T-helper 2 cell (primary cell): ENCODE measurements around the gene IRS1.
"Not testable (repeated sequence)": the region's sequence is repeated elsewhere in the genome, so short reads cannot be mapped to it uniquely, and the experiment has no call there.

ENCODE experiments used
- DNase-seq, 5 experiments: peaks; one replicate each; pipeline versions ENCODE4 v3.0.0 to v3.0.0-alpha.2; 2012 to 2022
- total RNA-seq, 2 donors: gene quantifications; one replicate each; lab custom pipeline; 2026; lab: John Stamatoyannopoulos, UW

Gene IRS1, protein sequence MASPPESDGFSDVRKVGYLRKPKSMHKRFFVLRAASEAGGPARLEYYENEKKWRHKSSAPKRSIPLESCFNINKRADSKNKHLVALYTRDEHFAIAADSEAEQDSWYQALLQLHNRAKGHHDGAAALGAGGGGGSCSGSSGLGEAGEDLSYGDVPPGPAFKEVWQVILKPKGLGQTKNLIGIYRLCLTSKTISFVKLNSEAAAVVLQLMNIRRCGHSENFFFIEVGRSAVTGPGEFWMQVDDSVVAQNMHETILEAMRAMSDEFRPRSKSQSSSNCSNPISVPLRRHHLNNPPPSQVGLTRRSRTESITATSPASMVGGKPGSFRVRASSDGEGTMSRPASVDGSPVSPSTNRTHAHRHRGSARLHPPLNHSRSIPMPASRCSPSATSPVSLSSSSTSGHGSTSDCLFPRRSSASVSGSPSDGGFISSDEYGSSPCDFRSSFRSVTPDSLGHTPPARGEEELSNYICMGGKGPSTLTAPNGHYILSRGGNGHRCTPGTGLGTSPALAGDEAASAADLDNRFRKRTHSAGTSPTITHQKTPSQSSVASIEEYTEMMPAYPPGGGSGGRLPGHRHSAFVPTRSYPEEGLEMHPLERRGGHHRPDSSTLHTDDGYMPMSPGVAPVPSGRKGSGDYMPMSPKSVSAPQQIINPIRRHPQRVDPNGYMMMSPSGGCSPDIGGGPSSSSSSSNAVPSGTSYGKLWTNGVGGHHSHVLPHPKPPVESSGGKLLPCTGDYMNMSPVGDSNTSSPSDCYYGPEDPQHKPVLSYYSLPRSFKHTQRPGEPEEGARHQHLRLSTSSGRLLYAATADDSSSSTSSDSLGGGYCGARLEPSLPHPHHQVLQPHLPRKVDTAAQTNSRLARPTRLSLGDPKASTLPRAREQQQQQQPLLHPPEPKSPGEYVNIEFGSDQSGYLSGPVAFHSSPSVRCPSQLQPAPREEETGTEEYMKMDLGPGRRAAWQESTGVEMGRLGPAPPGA (N-terminal part only)
- 2.0 to 5.0 reads per million in 2 donors for total RNA-seq

DNA sequence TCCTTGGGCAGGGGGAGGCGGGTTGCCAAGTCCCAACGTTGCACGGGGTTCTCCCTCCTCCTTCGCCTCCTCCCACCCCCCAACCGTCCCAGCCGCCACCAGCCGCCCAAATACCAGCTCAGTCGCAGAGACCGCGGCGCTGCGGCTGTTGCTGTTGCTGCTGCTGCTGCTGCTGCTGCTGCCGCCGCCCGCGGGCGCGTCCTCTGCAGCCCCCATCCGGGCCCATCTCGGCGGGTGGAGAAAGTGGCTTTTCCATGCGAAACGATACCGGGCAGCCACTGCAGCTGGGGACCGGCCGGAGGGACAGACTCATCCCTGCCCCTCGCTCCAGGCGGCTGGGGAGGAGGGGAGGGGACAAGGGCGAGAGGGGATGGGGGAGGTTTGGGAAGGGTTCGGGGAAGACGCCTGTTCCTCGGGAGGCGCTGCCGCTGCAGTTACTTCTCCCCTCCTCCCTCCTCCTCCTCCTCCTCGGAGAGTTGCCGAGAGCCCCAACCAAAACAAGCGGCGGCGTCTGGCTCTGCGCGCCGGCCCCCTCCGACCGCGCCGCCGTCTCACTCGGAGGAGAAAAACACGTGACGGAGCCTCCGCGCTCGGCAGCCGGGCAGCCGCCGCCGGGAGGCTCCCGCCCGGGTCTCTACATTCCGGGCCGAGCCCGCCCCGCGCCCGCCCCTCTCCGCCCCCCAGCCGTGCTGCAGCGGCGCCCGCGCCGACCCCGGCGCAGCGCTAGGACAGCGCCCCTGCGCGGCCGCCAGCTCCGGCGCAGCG, at the start of gene IRS1:
Gene IRS1 (minus strand): TSS at position 610 of the 765 bp plus-strand sequence. CDS start 1,082 bp downstream, outside the sequence.
- peak in 4 of 5 experiments; percentile 31 to 78 (median 40) for DNase-seq

DNA sequence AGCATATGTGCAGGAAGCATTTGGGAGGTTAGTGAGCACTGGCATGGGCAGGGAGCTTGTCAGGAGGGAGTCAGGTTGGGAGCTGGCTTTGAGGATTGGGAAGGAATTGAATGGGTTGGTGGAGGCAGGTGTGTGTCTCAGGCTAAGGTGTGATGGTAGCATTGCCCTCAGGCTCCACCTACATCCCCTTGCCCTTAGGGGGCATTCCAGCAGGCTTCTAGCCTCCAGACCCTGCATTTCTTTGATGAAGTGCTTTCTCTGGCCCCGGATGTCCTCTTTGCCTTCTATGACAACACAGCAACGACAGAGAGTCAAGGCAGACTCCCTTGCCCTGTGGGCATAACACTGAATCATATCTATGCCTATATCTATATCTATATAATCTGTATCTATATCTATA, 49.7 kb upstream of the IRS1 start:
- DNase-seq, result no peak

DNA sequence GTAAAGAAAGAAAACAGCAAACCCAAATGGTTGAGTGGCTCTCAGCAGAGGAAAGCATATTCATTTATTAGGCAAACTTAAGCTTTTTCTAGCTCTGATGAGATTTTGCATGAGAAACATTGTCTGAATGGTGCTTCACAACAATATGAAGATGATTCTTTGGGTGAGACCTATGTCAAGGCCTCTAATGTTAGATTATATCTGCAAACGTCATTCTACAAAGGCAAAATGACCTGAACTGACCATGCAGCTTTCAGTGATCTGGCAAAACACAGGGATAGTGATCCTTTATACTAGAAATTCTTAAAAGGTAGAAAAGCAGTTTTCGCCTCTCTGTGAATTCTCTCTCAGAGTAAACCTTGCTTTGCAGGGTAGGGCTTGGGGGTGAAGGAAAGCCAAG, 47.9 kb upstream of the IRS1 start:
- no peak for DNase-seq

DNA sequence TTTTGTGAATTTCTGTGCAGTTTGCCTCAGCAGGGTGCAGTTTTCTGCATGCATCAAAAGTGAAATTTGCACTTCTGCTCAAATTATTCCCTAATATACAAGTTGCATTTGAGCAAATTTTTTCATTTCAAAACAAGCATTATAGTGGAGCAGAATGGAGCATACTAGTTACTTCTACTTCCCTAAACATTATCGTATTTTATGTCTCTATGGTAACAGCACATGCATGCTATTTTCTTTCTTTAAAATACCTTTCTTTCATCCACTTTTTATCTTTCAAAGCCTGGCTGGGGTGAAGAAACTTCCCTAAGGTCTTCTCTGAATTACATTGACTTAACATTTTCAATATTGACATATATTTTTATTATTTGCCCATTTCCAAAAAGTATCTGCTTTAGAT, 47.5 kb upstream of the IRS1 start:
- DNase-seq, result no peak

DNA sequence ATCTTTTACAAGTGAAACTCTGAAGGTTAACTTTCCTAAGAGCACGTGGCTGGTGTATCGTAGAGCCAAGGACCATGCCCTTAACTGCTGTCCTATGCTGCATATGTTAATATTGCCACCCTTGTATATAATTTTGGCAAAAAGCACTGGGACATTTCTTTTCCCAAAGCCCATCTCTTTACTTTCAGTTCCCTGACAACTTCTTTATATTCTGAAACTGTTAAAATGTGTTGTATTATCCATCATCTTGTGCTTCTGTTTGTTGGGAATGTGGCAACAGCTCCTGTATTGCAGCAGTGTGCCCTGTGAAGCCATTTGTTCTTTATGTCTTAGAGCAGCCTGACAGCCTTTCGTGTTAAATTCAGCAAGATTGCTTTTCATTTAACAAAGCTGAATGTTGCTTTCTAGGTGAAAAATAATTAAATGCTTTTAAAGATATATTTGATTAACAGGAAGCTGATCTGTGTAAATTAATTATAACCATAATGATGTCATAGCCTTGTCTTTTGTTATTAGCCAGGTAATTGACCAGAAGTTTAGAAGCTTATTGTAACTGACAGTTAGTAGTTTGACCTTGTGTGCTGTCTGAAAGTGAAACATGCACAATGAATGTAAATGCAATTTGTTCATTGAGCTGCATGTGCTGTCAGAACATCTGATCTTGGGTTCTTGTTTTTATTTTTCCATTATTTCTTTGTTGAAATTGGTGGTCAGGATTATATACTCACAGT, 45.9 kb upstream of the IRS1 start:
- no peak for DNase-seq

DNA sequence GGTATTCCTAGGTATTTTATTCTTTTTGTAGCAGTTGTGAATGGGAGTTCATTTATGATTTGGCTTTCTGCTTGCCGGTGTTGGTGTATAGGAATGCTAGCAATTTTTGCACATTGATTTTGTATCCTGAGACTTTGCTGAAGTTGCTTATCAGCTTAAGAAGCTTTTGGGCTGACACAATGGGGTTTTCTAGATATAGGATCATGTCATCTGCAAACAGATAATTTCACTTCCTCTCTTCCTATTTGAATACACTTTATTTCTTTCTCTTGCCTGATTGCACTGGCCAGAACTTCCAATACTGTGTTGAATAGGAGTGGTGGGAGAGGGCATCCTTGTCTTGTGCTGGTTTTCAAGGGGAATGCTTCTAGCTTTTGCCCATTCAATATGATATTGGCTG, 43.4 kb upstream of the IRS1 start:
- not testable (repeated sequence) for DNase-seq

DNA sequence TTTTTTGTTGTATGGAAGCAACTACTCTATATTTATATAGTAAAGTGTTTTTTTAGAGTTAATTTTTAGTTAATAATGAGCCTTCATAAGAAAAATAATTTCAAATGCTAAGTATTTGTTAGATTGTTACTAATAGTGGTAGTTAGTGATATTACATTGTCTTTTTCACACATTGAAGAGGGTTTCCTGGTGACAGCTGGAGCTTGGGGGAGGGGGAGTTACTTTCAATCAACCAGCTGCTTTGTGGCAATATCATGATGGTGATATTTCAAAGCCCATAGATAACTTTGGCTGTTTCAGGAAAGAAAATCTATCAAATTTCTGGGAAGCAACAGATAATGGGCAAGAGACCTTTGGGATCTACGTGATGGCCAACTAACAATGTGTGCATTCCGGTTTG, 40.3 kb upstream of the IRS1 start:
- peak in 1 of 5 experiments; percentile 59 for DNase-seq

DNA sequence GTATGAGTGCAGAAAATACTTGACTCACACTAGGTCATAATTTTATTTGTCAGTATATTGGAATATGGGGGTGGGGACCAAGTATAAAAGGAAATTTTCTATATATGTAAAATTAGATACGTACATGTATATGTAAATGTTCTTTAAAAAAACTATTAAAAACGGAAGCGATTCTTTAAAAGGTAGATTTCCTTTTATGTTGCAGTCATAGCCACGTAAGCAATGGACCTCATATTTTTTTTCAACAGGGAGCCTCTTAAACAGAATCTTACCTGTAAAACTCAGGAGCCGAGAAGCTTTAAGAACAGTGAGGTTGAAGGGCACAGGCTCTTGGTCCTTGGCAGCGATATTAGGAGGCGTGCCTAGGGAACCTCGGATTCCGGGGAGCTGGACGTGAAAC, 39.5 kb upstream of the IRS1 start:
- no peak for DNase-seq

DNA sequence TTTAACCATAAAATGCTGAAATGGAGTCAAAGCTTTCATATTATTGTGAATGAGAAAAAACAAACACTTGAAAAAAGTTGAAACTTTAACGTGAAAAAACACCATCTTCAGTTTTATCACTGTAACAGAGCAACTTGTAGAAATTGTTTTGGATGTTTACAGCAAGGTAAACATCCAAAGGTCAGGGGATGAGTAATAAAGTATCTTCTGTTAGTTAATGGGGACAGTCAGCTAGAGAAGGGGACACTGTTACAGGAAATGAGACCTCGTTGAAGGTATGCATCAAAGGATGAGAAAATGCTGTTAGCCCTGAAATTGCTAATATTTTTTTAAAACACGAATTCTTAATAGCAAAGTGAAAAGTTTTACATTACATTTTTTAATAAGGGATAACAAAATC, 39.1 kb upstream of the IRS1 start:
- peak in 1 of 5 experiments; percentile 31 for DNase-seq

DNA sequence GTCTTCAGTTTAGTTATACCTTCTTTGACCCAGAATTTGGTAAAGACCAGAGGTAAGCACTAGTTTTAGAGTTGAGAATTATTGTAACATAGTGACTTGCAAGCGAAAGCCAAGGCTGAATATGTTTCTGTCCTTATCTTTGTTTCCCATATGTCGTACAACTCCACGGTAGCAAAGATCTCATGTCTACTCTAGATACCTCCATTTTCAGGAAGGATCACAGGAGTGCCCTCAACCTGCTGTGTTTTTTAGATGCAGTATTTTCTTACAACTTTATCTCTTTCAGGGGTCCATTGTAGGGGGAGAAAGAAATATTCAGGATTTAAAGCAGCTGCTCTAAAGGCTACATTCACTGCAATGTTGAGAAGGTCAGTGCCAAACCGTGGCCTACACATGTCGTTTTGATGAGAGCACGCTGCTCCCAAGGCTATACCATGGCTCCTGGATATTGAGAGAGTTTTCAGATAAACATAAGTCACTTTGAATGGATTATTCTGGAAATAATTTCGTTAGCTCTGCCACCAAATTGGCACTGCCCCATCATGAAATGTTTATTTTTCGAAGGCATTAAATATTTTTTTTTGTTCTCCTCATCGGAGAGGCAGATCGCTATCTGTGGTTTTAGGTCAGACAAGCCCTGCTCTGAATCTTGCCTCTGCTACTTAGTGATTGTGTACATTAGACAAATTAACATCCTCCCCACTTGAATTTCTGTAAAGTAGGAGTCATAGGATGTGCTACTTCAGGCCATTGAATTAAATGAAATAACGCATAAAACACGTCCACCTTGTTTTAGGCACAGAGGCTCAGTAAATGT, 38.4 kb upstream of the IRS1 start:
- DNase-seq, result peak in 1 of 5 experiments; percentile 87

DNA sequence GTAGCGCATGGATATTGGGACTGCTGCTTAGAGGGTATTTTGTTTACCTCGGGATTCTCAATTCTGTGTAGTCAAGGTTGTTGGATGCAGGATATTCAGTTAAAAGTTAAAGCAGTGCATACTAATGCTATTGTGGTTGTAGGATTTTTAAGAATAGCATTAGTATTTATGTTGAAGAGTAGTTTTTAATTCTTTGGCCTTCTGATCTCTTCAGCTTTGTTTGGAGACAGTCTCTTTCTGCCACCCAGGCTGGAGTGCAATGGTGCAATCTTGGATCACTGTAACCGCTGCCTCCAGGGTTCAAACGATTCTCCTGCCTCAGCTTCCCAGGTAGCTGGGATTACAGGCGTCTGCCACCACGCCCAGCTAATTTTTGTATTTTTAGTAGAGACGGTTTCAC, 37.7 kb upstream of the IRS1 start:
- DNase-seq, result no peak

DNA sequence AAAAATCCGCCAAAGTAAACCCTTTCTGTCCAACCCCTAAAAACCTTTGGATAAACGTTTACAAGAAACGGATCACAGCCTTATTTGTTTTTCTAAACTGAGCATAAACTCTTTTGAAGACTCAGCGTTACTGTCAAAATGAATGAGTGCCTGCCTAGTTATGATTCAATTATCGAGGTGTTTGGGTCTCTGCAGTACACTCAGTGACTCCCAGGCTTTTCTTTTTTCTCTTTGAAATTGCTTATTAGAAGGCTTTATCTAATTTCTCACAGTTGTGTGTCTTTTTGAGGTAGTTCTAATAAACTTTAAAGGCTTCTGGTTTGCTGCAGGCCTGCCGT, 36.9 kb upstream of the IRS1 start:
- DNase-seq, result no peak

DNA sequence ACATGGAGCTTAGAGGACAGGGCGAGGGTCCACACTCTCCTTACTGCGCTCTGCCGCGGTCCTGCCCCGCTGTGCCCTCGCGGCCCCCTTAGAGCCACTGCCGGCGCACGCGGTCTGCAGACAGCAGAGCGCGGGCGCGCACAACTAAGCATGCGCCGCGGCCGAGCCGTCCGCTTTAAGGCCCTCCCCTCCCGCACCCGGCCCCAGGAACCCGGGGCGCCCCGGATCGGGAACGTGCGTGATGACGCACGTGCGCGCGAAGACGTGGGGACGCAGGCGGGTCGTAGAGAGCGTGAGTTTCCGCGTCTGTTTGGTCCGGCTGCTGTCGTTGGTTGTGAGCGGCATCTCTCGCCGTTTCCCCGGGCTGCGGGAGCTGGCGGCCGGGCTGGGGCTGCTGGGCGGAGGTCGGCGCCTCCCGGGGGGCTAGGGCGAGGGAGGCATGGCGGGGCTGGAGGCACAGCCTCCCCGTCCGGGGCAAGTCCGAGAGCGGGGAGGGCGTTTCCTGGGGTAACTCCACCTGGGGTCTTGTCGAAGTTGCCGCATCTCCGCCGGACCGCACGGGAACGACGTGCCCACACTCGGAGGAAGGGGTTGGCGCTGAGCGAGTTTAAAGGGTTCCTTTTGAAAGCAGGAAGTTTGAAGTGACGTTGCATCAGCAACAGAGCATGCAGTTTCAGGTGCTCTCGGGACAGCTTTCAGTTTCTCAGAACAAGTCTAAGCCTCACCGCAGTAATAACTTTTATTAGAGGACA, 36.4 kb upstream of the IRS1 start, which contains the start of gene RHBDD1:
Gene RHBDD1 (plus strand): TSS at position 259 of the 752 bp plus-strand sequence. CDS start 28,640 bp downstream, outside the sequence.
- peak; percentile 84 to 99 (median 90) for DNase-seq

DNA sequence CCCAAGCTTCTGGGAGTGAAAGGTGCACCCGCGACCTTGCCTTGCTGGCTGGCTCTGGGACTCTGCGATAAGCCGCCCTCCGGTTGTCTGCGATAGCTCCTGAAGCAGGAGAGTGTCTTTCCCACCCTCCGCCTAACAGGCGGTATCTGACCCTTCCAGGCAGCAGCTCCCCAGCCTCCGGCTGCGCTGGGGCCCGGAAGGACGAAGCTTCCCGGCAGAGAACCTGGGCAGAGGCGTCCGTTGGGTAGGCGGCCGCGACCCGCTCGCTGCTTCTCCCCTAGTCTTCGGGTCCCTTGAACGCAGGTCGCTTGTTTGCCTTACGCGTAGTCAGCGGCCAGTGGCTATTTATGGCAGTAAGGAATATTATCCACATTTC, 35.8 kb upstream of the IRS1 start:
- peak in 1 of 5 experiments; percentile 13 for DNase-seq

DNA sequence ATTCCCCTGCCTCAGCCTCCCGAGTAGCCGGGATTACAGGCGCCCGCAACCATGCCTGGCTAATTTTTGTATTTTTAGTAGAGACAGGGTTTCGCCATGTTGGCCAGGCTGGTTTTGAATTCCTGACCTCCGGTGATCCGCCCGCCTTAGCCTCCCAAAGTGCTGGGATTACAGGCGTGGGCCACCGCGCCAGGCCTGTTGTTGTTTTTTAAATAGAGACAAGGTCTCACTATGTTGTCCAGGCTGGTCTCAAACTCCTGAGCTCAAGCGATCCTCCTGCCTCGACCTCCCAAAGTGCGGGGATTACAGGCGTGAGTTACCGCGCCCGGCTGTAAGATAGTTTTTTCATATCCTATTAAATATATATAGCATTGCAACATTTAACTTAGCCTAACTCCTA, 35.3 kb upstream of the IRS1 start:
- not testable (repeated sequence) for DNase-seq

DNA sequence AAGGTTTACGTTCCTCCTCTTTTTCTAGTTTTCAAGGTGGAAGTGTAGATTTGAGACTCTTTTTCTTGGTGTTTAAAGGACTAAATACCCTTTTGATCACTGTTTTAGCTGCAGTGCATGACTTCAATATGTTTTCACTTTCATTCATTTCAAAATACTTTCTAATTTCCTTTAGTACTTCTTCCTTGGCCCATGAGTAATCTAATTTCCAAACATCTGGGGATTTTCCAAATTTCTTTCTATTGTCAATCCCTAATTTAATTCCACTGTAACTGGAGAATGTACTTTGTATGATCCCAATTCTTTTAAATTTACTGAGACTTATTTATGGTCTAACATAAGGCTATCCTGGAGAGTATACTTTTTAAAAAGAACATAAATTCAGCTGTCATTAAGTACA, 32.4 kb upstream of the IRS1 start:
- DNase-seq, result no peak

DNA sequence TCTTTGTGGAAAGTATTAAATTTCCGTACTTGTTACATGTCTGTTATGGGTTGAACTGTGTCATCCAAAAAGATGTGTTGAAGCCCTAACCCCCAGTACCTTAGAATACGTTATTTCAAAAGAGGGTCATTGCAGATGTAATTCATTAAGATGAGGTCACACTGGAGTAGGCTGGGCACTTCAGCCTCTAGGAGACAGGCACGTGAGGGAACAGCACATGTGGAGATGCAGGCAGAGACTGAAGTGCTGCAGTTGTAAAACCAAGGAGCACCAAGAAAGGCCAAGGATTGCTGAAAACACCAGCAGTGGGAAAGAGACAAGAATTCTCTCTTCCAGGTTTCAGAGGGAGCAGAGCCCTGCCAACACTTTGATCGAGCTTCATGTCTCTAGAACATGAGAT, 31.6 kb upstream of the IRS1 start:
- DNase-seq, result no peak

DNA sequence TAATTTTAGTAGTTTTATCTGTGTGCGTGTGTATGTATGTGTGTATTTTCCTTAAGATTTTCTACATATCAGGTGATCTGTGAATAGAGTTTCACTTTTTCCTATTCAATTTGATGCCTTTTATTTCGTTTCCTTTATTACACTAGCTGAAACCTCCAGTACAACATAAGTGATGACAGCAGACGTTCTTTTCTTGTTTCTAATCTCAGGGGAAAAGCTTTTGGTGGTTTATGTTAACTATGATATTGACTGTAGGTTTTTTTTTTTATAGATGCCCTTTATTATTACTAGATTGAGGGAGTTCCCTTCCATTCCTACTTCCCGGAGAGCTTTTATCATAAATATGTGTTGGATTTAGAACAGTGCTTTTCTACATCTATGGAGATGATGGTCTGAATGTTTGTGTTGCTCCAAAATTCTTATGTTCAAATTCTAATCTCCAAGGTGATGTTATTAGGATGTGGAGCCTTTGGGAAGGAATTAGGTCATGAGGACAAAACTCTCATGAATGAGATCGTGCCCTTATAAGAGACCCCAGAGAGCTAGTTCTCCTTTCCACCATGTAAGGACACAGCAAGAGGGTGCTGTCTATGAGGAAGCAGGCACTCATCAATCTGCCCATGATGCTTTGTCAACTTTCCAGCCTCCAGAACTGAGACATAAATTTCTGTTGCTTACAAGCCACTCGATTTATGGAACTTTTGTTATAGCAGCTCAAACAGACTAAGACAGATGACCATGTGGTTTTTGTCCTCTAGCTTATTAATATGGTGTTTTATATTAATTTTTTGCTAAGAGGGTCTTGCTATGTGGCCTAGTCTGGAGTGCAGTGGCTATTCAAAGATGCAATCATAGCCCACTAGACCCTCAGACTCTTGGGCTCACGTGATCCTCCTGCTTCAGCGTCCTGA, 30.4 kb upstream of the IRS1 start:
- DNase-seq, result no peak

DNA sequence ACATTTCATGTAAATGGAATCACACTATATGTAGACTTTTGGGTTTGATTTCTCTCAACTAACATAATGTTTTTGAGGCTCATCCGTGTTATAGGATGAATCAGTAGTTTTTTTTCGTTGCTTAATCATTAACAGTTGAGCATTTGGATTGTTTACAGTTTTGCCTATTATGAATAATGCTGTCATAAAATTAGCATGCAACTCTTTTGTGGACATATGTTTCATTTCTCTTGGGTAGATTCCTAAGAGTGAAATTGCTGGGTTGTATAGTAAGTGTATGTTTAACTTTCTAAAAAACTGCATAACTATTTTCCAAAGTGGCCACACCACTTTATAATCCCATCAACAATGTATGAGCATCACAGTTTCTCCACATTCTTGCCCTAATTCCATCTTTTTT, 28.6 kb upstream of the IRS1 start:
- no peak for DNase-seq
